HG02938 (cell line): ENCODE measurements around the gene FEZ2.

ENCODE experiments used
- ATAC-seq: cut with Tn5 transposase; IDR thresholded peaks from one replicate; pipeline ENCODE4 v1.9.1; 2021; ENCODE audit warnings: mild to moderate bottlenecking, moderate library complexity; ENCODE audit not compliant: unreplicated experiment

Gene FEZ2

DNA sequence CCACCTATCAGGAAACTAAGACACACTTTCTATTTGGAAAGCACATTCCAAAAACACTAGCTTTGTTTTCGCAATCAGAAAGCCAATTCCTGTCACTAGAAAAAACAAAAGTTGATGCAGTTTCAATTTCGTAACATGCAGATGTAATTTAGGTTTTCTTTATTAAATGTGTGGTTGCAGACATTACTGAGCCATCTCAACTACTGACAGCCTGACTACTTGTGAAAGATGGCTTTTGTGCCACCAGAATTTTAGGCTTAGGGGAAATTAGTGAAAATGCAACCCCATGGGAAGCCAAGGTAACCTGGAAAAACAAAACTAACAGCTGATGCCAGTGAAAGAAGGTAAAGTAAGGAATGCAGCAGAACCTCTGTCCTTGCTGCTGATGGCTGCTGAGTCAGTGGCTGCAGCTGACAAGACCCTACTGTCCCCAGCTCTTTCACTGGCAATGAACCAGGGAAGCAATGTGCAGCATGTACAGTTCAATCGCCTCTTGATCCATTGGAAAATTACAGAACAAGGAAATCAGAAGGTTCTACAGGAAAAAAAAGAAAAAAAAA is 34.9 kb downstream of the FEZ2 start:
- ATAC-seq: no peak

DNA sequence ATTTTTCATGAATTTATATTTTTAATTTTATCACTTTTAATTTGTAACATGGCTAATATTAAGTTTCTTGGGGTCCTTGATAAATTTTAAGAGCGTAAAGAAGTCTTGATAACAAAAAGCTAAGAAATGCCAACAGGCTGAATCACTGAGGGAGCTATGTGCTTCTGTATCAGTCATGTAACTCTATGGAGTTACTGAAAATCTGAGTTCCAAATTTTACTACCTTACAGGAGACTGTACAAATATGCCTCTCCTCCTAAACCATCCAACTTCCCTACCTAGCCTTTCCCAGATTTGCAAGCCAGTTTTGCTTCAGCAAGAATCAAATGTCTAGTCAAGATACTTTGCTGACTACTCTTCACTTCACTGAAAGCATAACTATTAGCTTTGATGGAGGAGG is 35.7 kb downstream of the FEZ2 start:
- no peak for ATAC-seq

DNA sequence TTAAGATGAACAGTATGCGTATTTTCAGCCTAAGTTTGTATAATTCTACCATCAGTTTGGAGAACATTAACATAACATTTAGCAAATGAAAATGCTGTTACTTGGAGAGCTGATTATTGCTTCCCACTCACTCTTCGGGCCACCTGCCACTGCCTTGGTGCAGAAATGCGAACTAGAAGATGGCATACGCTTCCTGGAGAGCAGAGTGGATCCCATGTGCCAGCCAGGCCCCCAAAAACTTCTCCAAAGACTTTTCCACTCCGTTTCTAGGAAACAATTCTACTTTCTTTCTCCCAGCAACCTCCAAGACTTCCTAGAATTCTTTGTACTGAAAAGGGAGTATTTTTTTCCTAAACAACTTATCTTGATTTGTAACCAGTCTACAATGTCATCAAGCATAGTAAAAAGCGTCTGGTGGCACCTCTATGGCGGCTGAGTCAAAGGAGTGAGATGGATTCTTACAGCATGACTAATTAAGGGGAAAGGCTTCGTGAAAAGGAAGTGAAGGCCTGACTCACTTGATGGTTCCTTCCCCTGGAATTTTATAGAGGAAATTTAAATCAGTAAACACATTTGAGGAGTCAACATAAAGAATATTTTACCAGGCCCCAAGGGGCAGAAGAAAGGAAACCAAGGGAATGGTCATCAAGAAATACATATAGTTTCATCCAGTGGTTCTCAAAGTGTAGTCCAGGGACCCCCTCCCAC is 36.6 kb downstream of the FEZ2 start:
- no peak for ATAC-seq

DNA sequence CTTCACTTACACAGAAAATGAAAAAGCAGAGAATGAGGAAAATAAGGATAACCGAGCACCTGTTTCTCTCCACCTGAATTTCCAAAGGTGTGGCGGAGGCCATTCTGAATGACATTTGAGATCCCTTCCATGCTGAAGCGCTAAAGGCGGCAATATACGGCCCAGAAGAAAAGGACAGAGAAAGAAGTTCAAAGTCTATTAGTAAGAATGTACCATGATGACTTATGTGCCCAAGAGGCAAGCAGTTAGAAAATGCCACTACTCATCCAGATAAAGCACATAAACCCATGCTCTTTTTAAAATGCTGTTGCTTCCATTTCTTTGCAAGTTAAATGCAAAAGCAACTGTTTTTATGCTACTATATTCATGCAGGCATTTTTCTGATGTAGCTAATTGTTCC is 37.2 kb downstream of the FEZ2 start:
- ATAC-seq: no peak

DNA sequence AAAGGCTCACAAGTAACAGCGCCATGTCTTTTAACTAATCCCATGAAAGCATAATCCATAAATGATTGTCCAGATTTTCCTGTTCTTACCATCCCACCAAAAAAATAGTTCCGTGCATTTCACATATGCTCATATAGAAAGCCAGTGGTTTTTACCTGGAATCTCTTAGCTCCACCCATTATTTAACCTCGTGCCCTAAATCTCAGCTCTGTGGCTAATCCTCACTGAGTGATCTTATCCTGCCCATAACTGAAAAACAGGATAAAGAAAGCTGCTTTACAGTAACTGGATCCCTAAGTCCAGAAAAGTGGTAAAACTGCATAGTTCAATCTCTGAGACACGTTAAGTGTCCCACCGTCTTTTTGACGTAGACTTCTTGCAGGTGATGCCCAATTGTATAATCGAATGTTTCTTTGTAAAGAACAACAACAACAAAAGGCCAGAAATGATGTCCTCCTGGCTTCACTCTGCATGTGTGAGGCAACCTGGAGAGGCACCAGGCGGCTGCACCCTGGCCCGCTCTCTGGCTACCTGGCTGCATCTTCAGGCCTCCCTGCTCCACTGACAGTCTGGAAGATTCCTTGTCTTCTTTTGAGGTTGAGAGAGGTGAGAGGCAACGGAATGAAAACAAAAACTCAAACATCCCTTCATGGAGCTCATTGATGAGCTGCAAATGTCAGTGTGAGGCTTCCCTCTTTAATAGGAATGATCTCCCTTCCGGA is 38.6 kb downstream of the FEZ2 start:
- no peak for ATAC-seq

DNA sequence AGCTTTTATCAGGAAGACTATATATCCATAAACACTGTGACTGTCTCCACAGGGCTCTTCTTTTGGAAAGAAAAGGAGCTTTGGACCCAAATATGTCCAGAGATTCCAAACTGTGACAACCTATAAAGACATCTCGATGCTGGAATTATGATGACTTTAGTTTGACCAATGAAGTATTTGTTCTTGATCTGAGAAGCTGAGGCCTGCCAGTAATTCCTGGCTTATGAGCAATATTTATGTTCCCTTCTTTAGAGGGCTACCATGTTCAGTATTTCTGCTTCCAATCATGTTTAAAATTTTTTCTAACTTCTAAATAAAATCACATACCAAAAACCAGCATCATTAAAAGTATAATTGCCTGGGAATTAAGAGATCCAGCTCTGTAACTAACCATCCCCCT is 41.1 kb downstream of the FEZ2 start:
- ATAC-seq: no peak

DNA sequence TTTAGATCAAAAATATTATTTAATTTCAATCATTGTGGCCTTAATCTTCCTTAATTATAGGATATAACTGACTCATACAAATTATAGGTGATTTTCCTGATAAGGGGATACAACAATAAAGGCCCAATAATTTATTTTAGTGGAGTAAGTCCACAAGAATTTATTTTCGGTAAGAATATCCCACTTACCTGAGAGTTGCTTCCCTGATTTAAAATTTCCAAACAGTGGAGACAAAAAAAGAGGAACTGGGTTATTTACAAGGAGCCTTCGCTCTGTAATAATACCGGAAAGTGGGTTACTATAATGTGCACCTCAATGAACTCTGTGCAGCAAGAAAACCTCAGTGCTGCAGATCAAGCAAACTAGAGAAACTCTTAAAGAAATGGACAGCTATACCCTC is 42.2 kb downstream of the FEZ2 start:
- ATAC-seq: no peak

DNA sequence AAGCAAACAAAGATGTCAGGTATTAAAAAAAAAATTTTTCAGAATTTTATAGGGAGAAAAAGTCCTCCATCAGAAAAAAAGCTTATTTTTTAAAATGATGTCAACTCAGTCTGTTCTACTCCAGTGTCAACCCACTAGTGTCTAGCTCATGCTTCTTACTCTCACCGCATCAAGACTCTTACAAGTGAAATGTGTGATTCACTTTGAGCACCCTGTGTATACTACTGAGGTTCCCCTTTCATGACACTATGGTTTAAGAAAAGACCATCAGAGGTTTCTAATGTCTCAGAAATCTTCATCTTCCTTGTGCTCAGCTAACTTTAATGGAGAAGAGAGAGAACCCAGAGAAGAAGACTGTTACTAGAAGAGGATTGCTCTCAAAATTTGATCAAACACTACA is 43.4 kb downstream of the FEZ2 start:
- ATAC-seq: no peak

DNA sequence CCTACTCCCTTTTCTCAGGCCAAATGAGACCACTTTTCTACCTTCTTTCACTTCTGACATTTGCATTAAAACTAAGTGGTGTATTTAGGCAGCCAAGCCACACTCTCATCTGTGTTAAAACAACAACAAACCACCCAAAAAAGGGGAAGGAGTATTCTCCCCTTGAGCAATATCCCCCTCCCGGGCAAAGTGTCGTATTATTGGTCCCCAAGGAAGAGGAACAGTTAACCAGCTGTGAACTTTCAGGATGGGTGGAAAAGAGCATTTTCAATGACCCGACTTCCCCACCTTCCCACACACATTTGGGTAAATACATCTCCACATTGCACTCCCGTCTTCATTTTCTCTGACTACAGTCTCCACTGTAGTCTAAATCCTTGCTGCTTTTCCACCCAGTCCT is 44.3 kb downstream of the FEZ2 start:
- ATAC-seq: no peak

DNA sequence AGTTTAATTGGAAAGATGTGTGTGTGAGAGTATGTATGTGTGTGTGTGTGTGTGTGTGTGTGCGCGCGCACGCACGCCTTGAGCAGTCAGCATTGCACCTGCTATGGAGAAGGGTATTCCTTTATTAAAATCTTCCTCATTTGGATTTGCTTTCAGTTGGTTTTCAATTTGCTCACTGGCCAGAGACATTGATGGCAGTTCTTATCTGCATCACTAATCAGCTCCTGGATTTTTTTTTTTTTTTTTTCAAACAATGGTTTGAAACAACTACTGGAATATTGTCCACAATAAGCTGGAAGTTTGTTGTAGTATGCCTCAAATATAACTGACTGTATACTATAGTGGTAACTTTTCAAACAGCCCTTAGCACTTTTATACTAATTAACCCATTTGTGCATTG is 48.0 kb downstream of the FEZ2 start:
- no peak for ATAC-seq

DNA sequence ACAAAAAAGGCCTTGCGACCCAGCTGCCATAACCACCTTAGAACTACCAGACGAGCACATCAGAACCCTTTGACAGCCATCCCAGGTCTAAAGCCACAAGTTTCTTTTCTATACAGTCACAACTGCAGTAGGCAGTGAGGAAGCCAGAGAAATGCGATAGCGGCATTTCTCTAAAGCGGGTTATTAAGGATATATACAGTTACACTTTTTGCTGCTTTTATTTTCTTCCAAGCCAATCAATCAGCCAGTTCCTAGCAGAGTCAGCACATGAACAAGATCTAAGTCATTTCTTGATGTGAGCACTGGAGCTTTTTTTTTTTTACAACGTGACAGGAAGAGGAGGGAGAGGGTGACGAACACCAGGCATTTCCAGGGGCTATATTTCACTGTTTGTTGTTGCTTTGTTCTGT is 48.8 kb downstream of the FEZ2 start:
- no peak for ATAC-seq

DNA sequence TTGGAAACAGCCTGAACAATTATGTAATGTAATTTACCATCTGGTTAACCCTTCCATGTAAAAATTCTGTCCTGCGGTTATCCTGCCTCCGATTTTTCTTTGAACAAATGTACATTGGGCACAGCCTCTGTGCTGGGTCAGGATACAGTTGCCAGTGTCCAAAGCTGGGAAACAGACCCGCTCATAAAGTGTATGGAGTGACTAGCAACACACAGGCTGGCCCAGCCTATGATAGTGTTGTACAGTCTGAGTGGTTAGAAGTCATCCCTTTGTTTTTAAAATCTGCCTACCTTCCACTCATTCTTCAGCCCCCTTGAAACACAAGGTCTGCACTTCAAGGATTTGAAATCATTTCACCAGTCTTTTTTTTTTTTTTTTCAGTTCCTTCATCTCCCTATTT is 50.1 kb downstream of the FEZ2 start:
- no peak for ATAC-seq

DNA sequence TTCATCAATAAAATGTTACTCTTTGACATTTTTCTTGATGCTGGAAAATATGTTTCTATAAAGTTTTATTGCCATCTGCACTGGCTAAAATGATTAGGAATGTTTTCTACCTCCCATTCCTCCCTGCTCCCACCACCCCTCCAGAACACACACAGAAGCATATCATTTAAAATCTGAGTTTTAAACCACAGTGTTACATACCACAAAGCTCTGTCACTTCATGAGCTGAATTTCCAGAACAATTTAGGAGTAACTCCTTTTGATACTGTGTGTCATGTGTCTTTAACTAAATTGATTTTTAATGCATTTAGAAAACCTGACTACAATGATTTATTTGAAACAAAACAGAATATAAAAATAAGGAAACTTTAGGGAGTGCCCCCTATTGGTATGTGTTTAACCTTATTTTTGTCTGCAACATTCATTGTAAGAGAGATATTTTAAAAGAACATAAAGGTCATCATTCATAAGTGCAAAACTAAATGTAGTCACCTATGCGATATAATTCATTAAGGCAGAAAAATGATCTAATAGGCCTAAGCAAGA is 52.0 kb downstream of the FEZ2 start:
- no peak for ATAC-seq

DNA sequence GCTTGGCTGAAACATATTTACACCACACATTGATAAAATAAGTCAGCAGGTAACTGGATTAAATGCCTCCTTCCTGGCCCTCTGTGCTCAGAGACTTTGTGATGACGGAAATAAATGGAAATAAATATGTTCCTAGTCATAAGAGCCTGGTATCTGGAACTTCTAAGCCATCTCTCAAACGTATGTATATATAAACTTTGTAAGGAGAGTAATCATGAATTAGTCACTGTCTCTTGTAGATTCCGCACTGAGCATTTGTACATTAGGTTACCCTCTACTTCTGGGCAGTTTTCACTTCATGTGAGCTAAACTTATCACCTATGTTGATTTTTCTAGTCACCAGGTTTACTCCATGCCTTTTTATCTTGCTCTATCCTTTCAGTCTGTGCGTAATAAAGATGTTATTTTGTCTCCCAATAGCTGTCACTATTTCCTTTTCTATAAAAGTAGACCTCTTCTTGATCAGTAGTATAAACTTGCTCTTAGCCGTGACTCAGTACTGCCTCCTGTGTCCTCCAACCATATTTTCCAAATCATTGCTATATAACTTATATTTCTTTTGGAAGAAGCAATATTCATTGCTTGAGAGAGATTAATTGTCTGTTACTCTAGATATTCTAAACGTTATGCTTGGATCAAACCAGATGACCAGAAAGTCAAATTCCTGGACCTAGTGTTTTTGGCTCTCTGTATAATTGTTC is 53.2 kb downstream of the FEZ2 start:
- ATAC-seq: no peak

DNA sequence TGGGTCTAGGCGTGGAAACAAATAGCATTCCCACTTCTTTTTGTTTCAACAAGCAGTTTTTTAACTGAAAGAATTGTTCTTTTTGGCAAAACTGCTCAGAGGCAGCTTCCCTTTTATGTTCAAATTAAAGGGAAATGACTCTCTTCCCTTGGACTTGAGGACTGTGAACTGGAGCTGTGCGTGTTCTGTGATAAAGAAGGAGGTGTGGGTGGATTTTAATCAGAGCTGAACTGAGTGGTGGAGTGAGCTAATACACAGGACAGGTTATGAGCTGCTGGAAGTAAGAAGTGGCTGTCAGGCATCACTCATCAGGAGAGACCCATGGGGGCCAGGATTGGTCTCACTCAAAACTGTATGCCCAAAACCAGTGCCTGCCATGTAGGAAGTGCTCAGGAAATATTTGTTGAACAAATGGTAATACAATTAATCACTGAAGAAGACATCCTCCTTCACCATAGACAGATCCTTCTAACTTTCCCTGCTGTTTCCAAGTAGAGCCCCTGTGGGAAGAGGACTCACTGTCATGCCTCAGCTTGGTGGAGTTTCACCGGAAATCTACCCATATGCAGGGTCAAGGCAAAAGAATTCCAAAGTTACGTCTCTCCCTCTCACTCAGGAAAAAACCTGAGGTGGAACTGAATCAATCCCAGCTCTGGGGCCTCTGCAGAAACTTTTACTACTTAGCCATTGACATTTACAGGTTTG is 55.9 kb downstream of the FEZ2 start:
- no peak for ATAC-seq

DNA sequence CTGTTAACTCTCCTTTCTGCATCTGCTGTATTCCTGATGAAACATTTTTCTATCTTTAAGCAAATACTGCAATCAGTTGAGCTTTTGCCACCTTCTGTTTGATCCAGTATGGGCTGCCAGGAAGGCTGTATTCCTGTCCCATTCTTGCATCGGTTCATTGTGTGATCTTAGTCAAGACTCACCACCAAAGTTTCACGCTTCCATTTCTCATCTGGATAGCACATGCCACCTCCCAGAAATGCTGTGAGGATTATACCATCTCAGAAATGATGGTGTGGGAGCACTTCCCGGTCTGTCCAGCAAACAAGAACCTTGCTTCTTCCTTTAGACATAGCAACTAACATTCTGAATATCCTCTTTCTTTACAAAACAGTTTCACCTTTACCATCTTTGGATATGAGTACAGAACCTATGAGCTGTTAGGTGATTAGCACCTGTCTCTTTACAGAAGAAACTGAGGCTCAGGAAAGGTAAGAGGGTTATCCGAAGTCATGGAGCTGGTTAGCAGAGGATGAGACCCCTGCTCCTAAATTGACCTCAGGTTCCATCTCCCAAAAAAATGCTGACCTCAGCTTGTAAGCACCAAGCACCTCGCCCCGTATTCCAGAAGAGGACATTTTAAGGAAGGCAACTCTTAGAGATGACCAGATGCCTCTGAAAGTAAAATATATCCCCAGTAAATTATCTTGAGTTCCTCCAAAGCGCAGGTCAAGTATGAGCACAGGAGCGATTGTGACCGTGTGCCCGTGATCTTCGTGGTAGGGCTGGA is 56.8 kb downstream of the FEZ2 start:
- no peak for ATAC-seq

DNA sequence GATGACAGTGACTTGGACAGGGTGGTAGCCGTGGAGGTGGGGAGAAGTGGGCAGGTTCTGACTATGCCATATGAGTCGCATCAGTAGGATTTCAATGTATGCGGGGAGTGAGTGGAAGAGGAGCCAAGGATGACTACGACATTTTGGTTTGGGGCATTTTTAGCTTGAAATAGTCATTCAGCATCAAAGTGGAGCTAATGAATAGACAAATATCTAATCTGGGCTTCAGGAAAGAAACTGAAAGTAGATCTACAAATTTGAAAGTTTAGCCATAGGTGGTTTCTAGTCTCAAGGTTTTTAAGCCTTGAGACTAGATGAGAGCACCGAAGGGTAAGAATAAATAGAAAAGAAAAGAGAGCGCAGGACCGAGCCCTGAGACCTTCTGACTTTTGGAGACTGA is 58.3 kb downstream of the FEZ2 start:
- peak; percentile 85 for ATAC-seq

DNA sequence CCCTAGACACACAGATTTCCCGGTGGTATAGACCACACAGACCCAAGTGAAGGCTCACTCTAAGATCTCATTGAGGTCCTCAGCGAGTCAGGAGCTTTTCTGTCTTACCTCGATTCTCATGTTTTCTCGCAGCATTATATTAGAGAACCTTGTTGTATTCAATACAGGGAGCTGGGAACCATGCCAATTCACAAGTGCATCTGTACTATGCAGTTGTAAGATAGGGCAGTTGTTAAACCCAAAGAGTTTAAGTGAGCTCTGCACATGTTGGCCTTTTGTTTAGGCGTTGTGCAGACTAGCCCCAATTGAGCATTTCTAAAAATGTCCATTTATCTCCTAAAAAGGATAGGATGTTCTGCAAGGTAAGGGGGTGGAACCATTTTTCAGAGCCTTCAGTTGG is 59.6 kb downstream of the FEZ2 start:
- no peak for ATAC-seq

DNA sequence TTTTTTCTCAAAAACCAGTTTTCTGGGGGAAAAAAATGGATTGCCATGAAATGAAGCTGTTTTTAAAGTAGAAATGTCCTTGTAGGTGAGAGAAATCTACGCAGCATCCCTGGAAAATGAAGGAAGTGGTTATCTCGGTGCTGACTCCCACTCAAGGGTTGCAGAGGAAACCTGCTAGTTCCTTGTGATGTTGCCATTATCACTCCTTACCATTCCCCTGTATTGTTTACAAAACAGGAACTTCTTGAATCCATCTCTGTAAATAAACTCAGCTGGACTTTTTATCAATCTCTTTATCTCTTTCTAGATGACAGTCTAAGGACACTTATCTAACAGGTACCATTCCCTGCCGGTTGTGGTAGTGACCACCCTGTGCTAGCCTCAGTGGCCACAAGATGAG is 61.2 kb downstream of the FEZ2 start:
- no peak for ATAC-seq

DNA sequence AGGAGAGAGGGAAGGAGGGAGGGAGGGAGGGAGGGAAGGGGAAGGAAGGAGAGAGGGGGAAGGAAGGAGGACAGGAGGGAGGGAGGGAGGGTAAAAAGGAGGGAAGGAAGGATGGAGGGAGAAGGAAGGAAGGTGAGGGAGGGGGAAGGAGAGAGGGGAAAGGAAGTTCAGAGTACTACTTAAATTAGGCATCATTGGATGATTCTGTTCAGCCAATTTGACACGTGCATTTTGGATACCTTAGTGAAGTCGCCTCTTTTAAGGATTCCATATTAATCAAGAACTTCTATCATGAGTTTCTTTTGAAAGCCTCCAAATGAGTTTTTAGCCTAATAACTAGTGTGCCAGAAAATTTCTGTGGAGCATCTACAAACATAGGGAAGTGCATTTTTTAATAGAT is 62.9 kb downstream of the FEZ2 start:
- ATAC-seq: no peak
